Subcutaneous abdominal adipose tissue (tissue), 5 donors: Measurements from ENCODE around the gene MAP4K4.

Experiments used
- H3K27ac ChIP-seq: one replicate; pipeline ENCODE4 v1.7.0; 2013; ENCODE audit warnings: low read depth, mild to moderate bottlenecking, inconsistent platforms, low read length, moderate library complexity
- H3K27me3 ChIP-seq, 5 donors: one replicate each; pipeline ENCODE4 v1.7.0; 2013; ENCODE audit warnings: low read length in 5 of 5, inconsistent platforms in 1 of 5; ENCODE audit not compliant: control insufficient read depth in 5 of 5, insufficient read depth in 4 of 5
- H3K36me3 ChIP-seq, 5 donors: one replicate each; pipeline ENCODE4 v1.7.0; 2013; ENCODE audit warnings: low read length in 5 of 5; ENCODE audit not compliant: control insufficient read depth in 5 of 5, insufficient read depth in 5 of 5
- H3K4me1 ChIP-seq, 5 donors: one replicate each; pipeline ENCODE4 v1.7.0; 2013; ENCODE audit warnings: low read length in 5 of 5, mild to moderate bottlenecking in 3 of 5, moderate library complexity in 1 of 5; ENCODE audit not compliant: control insufficient read depth in 5 of 5, insufficient read depth in 5 of 5
- H3K4me3 ChIP-seq, 5 donors: one replicate each; pipeline ENCODE4 v1.7.0; 2013; ENCODE audit warnings: low read length in 5 of 5, low read depth in 1 of 5
- H3K9ac ChIP-seq, 5 donors: one replicate each; pipeline ENCODE4 v1.7.0; 2013; ENCODE audit warnings: low read length in 5 of 5, mild to moderate bottlenecking in 4 of 5, moderate library complexity in 3 of 5
- H3K9me3 ChIP-seq, 5 donors: one replicate each; pipeline ENCODE4 v1.7.0; 2013; ENCODE audit warnings: low read length in 5 of 5; ENCODE audit not compliant: control insufficient read depth in 5 of 5
- donor health status: healthy.
- donor health status: healthy.
- donor health status: healthy.
- donor health status: healthy.
- donor health status: healthy.

MAP4K4 gene

DNA sequence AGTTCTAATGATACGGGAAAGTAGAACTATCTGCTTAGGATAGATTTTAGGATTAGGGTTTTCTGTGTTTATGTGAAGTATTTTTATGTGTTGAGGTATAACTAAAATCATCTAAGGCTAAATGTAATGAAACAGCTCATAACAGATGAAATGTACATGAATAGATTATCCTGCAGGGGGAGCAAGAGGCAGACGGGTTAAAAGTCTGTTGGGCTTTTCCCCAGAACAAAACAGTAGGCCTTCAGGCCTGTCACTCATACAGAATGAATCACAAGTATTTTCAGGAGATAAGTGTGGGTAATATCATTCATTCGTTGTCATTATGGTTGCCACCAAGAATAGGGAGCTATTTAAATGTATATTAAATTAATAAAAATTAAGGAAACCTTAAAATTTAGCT, 186.4 kb downstream of the MAP4K4 start:
- H3K27ac ChIP-seq = peak overlapping the region; percentile 21
- no peaks in the 10 kb centered on the region for H3K27me3 ChIP-seq
- peak overlapping the region in 1 of 5 donors; percentile 49 for H3K9ac ChIP-seq
- no peaks in the 10 kb centered on the region for H3K9me3 ChIP-seq
- peaks cover 25 to 44% (median 32%) of the 10 kb centered on the region in 5 donors for H3K36me3 ChIP-seq
- H3K4me3 ChIP-seq = no peak overlapping the region
- H3K4me1 ChIP-seq = peaks cover 0 to 20% (median 15%) of the 10 kb centered on the region in 5 donors

- Histone ChIP-seq H3K27ac (peak overlapping the region; percentile 21), H3K4me3 (no peak overlapping the region), H3K36me3 (peaks cover 30 to 48% (median 37%) of the 10 kb centered on the region in 5 donors), H3K9me3 (no peaks in the 10 kb centered on the region), H3K27me3 (no peaks in the 10 kb centered on the region), H3K9ac (peak overlapping the region in 3 of 5 donors; percentile 49 to 66 (median 53)), H3K4me1 (peaks cover 0 to 20% (median 15%) of the 10 kb centered on the region in 5 donors)
Observed at GRCh38 chr2:101884423-101884822, 186.9 kb downstream of the MAP4K4 start.

DNA sequence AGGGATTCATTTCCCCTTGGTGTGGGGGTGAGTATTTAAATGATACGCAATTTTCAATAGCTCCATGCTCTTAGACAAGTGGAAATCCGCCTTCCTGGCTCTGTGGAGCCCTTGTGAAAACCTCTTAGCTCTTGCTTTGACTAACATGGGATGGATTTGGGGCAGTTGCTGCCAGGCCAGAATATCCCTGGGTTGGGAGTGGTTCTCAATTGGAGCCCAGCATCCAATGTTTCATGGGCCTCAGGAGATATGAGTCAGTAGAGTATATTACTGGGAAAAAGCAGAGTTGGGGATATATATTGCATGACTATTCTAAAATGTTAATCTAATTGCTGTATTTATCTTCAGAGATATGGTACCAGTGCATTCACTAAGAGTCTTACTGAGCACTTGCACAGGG, 189.8 kb downstream of the MAP4K4 start:
- H3K4me3 ChIP-seq = no peak overlapping the region
- H3K9me3 ChIP-seq = no peaks in the 10 kb centered on the region
- H3K27me3 ChIP-seq = no peaks in the 10 kb centered on the region
- H3K27ac ChIP-seq = no peak overlapping the region
- H3K36me3 ChIP-seq = peaks cover 35 to 61% (median 45%) of the 10 kb centered on the region in 5 donors
- peaks cover 0 to 15% (median 13%) of the 10 kb centered on the region in 5 donors for H3K4me1 ChIP-seq
- no peak overlapping the region for H3K9ac ChIP-seq

DNA sequence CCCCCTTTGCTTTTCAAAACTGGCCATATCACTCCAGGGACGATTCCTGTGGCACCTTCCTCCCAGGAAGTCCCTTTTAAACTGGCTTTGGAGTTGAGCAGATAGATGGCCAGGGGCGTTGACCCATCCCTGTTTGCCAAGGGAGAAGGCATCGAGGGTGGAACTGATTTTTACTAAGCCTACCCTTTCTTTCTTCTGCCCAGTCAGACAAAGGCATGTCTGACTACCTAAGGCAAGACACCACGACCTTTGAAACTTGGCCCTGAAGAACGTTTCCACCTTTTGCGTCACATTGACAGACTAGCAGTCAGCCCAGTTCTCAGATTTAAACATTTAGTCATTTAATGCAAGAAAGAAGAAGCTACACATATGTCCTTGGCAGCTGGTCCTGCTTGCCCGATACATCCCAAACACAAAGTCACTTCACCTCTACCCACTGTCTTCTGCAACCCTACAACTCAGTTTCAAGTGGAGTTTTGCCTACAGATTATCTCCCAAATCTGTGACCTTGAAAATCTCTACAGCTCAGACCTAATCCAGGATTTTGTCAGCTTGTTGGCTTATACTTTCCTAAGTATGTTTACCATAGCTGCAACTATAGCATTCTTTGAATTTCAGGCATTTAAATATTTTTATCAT, 192.1 kb downstream of the MAP4K4 start:
- Histone ChIP-seq H3K9me3 (no peaks in the 10 kb centered on the region), H3K4me3 (no peak overlapping the region), H3K4me1 (peaks cover 0 to 14% (median 2%) of the 10 kb centered on the region in 5 donors), H3K9ac (no peak overlapping the region), H3K36me3 (peaks cover 39 to 65% (median 53%) of the 10 kb centered on the region in 5 donors), H3K27me3 (no peaks in the 10 kb centered on the region), H3K27ac (no peak overlapping the region)

GRCh38 chr2:101892377-101892776, 194.9 kb downstream of the MAP4K4 start:
- Histone ChIP-seq H3K27ac (no peak overlapping the region), H3K9ac (no peak overlapping the region), H3K4me3 (no peak overlapping the region), H3K4me1 (peaks cover 0 to 17% (median 5%) of the 10 kb centered on the region in 5 donors), H3K36me3 (peaks cover 27 to 54% (median 46%) of the 10 kb centered on the region in 5 donors), H3K9me3 (no peaks in the 10 kb centered on the region), H3K27me3 (no peaks in the 10 kb centered on the region)

GRCh38 chr2:101893681-101894381, 196.3 kb downstream of the MAP4K4 start:
- no peaks in the 10 kb centered on the region for H3K9me3 ChIP-seq

DNA sequence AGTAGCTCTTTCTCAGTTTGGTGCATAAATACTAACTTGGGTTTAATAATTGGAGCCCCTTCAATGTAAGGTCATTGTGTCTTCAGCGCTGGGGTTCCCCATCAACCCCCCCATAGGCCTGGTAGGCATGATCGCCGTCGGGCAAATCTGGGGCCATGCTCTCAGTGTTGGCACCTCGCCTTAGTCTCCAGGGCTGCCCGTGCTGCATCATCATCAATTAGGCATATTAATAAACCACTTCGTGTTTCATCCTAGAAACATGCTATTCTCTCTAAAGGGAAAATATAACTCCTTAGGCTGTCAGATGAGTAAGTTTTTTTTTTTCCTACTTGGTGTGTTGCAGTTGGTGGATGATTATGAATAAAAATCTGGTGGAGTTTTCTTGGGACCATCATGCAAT, 197.5 kb downstream of the MAP4K4 start:
- Histone ChIP-seq H3K4me3 (no peak overlapping the region), H3K4me1 (peaks cover 0 to 20% (median 5%) of the 10 kb centered on the region in 5 donors), H3K27me3 (no peaks in the 10 kb centered on the region), H3K27ac (no peak overlapping the region), H3K36me3 (peaks cover 10 to 33% (median 25%) of the 10 kb centered on the region in 5 donors), H3K9ac (no peak overlapping the region), H3K9me3 (no peaks in the 10 kb centered on the region)

More at GRCh38 chr2:101893681-101894381, 196.3 kb downstream of the MAP4K4 start:
- Histone ChIP-seq H3K36me3 (peaks cover 14 to 43% (median 36%) of the 10 kb centered on the region in 5 donors), H3K4me1 (peaks cover 0 to 20% (median 5%) of the 10 kb centered on the region in 5 donors), H3K27me3 (no peaks in the 10 kb centered on the region), H3K9ac (no peak overlapping the region), H3K4me3 (no peak overlapping the region), H3K27ac (no peak overlapping the region)

DNA sequence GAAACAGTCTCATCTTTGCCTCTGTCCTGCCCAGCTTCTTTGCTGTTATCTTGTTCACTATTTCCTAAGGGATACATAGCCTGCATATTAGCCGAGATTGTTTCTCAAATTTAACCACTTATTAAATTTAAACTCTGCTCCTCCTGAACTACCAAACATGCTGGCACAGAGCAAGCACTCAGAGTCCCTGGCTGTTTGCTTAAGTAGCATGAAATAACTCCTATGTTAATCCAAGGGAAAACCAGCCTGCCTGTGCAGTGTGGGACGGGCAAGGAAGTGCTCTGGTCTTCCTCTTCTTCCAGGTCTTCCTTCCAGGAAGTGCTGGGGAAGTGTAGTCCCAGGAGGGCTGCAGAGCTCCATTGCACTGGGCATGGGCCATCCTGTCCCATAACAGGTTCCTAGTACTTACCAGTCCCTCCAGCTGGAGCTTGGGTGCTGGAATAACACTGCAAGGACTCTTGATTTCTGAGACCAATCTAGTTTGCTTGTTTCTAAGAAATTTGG, 198.4 kb downstream of the MAP4K4 start:
- H3K9me3 ChIP-seq = no peaks in the 10 kb centered on the region
- no peaks in the 10 kb centered on the region for H3K27me3 ChIP-seq
- no peak overlapping the region for H3K27ac ChIP-seq
- H3K4me1 ChIP-seq = peaks cover 0 to 20% (median 5%) of the 10 kb centered on the region in 5 donors
- H3K9ac ChIP-seq = no peak overlapping the region
- H3K4me3 ChIP-seq = no peak overlapping the region
- peaks cover 10 to 27% (median 24%) of the 10 kb centered on the region in 5 donors for H3K36me3 ChIP-seq

GRCh38 chr2:101897301-101897700, 199.8 kb downstream of the MAP4K4 start:
- Histone ChIP-seq H3K27me3 (no peaks in the 10 kb centered on the region), H3K9me3 (peaks cover 0 to 5% (median 3%) of the 10 kb centered on the region in 5 donors), H3K36me3 (peaks cover 9 to 17% (median 16%) of the 10 kb centered on the region in 5 donors), H3K4me3 (no peak overlapping the region), H3K4me1 (peaks cover 0 to 20% (median 5%) of the 10 kb centered on the region in 5 donors), H3K27ac (no peak overlapping the region), H3K9ac (no peak overlapping the region)

- no peak overlapping the region for H3K9ac ChIP-seq
- H3K36me3 ChIP-seq = peaks cover 0 to 3% (median 0%) of the 10 kb centered on the region in 5 donors
- H3K27me3 ChIP-seq = no peaks in the 10 kb centered on the region
- H3K4me3 ChIP-seq = no peak overlapping the region
- peaks cover 0 to 6% (median 5%) of the 10 kb centered on the region in 5 donors for H3K9me3 ChIP-seq
- no peak overlapping the region for H3K27ac ChIP-seq
- peaks cover 0 to 12% (median 5%) of the 10 kb centered on the region in 5 donors for H3K4me1 ChIP-seq
Observed at GRCh38 chr2:101899265-101899664, 201.8 kb downstream of the MAP4K4 start.
